Mesenteric fat pad (tissue), 1 donor: ENCODE measurements around the gene ANO9. TPM values are rescaled to one million over a fixed set of nuclear protein-coding genes. Genes with fewer than 3 reads are reported as not detected.
"Not testable (repeated sequence)": the region's sequence is repeated elsewhere in the genome, so short reads cannot be mapped to it uniquely, and the experiment has no call there.

Experiments used
- DNase-seq: peaks from one replicate; pipeline ENCODE4 v3.0.0-alpha.2; 2020; ENCODE audit warnings: low spot score
- total RNA-seq: library from RNA; stranded (reverse); fragmentation: NEBNext Ultra II Directional; extraction: Animal tissue kit (Norgen Biotek cat#: 25700); gene quantifications from one replicate; pipeline ENCODE4 v1.2.1, GENCODE V29; 2021
- donor health status: DM: yes; HTN: yes; CAD: no.

Gene ANO9
- total RNA-seq, 1 donor from 2014 or later: 1.2 TPM

GRCh38 chr11:417652-418342, 24.0 kb downstream of the ANO9 start:
- no peak for DNase-seq

- DNase-seq: no peak
Measured at GRCh38 chr11:416757-417621, 24.8 kb downstream of the ANO9 start.

DNA sequence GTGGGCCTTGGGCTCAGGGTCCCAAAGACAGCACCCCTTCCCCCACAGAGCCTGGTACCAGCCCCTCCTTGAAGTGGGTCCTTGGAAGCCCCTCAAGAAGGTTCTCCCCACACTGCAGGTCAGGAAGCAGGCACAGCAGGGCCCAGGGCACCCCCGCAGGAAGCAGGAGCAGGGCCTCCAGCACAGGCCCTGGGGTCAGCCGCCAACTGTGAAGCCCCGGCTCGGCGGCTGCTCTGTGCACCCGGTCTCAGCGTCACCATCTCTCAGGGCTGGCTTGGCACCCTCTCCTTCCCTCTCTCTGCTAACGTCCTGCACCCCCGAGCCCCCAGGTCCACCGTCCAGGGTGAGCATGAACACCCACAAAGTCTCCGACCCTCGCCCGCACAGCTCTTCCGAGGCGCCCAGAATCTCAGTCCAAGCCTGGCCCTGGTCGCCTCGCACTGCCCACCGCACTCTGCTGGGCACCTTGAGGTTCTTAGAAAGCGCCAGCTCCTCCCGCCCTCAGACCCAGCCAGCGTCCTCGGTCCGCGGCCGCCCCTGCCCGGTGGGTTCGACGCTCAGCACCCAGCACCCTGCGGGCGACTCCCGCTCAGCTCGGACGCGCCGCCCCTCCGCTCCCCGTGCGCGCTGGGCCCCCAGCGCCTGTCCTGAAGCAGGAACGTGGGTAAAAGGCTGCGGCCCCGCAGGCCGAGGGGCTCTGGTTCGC, 25.6 kb downstream of the ANO9 start:
- DNase-seq: no peak

DNA sequence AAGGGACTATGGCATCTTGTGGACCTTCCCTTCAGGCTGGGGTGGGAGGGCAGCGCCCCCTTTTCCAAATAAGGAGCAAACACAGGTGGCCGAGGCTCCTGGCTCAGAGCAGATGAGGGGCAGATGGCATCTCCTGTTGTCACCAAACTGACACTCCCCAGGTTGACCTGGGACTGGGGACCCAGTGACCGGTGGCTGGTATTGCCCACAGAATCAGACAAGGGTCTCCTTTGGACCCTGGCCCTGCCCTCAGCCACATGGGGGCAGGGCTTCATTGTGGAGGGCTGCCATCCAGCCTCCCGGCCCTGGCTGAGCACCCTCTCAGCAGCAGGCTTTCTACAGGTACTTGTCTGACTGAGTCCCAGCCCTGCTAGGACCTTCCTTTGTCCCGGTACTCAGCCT, 26.2 kb downstream of the ANO9 start:
- no peak for DNase-seq

GRCh38 chr11:414318-414857, 27.4 kb downstream of the ANO9 start:
- no peak for DNase-seq

- DNase-seq: no peak
Measured at GRCh38 chr11:413120-414081, 28.4 kb downstream of the ANO9 start.

DNA sequence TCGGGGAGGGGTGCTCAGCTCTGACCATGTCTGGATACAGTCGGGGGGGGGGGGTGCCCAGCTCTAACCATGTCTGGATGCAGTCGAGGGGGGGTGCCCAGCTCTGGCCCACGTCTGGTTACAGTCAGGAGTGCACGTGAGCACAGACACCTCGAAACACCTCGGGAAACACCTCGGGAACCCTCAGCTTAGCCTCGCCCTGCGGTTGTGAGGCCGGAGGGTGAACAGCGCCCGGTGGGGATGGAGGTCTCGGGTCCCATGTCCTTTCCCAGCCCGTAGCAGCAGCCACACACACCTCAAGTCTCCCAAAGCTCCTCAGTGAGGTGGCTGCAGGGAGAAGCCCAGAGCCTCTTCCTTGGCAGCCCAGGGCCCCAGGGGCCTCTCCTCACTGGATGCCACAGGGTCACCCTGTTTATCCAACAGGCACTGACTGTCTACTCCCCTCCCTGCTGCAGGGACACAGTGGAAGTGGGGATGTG, 29.1 kb downstream of the ANO9 start:
- no peak for DNase-seq

DNA sequence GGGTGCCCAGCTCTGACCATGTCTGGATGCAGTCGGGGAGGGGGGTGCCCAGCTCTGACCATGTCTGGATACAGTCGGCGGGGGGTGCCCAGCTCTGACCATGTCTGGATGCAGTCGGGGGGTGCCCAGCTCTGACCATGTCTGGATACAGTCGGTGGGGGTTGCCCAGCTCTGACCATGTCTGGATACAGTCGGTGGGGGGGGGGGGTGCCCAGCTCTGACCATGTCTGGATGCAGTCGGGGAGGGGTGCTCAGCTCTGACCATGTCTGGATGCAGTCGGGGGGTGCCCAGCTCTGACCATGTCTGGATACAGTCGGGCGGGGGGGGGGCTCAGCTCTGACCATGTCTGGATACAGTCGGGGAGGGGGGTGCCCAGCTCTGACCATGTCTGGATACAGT, 30.3 kb downstream of the ANO9 start:
- DNase-seq: not testable (repeated sequence)

- DNase-seq: not testable (repeated sequence)
Measured at GRCh38 chr11:410711-411110, 31.1 kb downstream of the ANO9 start.

DNA sequence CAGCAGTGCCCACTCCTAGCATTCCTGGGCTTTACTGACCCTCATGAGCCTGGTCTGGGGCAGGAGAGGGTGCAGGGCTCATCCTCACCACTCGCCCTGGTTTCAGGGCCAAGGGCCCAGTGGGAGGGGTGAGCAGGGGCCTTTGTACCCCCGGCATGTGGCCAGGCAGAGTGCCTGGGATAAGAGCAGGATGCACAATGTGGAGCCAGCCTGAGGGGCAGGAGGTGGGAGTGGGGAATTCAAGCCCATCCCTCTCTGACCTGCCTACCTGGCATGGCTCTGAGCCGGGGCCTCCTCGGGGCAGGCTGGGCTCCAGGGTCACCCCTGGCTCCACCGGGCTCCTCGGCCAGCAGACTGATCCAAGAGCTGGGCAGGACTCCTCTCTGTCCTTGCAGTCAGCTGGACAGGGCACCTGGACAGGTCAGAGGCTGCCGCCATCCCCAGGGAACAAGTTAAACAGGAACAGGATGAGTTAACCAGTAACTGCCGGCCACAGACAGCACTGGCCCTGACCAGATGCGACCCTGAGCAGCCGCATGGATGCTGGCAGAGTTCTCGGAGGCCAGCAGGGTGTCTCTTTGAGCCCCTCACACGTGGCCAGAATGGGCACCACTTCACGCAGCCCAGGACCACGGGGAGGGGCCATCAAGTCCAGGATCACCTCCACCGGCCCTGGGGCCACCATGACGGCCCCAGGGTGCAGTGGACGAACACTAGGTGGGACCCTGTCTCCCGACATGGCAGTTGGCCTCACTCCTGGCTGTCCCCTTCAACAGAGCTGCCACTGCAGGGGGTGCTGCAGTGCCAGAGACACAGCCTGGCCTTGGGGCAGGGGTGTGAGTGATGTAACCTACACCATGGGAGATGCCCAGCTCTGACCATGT, 32.0 kb downstream of the ANO9 start:
- DNase-seq: no peak

DNA sequence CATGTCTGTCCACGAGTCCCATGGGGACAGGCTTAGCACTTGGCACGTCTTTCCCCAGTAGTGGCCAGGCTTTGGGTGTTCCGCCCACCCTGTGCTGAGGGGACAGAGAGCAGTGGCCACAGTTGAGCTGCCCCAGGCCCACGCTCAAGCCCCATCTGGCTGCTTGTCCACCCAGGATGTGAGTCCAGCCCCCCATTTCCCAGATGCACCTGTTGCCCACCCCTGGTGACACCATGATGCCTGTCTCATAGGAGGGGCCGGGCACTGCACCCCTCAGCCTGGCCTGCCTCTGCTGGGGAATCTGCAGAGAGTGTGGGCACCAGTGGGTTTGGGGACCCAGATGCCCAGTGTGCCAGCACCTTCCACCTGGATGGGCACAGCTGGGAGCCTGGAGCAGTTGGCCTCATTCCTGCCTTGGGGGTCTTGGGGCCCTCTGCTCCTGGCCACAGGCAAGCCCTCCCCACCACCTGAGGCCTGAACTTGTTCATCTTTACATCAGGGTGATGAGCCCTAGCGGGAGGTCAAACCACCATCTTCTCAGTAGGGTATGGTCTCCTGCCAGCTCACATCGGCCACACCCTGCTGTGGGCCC, 32.7 kb downstream of the ANO9 start:
- DNase-seq: no peak

- DNase-seq: no peak
Measured at GRCh38 chr11:408154-409007, 33.4 kb downstream of the ANO9 start.

- DNase-seq: no peak
Measured at GRCh38 chr11:407651-408123, 34.1 kb downstream of the ANO9 start.

GRCh38 chr11:406796-407650, 34.8 kb downstream of the ANO9 start:
- DNase-seq: no peak

GRCh38 chr11:405954-406795, 35.6 kb downstream of the ANO9 start:
- no peak for DNase-seq
